H9 (cell line): ENCODE measurements around the gene SC5D. TPM values are rescaled to one million over a fixed set of nuclear protein-coding genes. Genes with fewer than 3 reads are reported as not detected.

Source experiments
- DNase-seq: peaks from one replicate; pipeline ENCODE4 v3.0.0-alpha.2; 2017
- H2AFZ ChIP-seq: one replicate; pipeline ENCODE4 v1.6.1; 2013; ENCODE audit warnings: mild to moderate bottlenecking, low read length, control low read depth, moderate library complexity
- H2AK5ac ChIP-seq: 2 replicates; pipeline ENCODE4 v1.6.1; 2013; ENCODE audit warnings: low read length, control low read depth, mixed read lengths; ENCODE audit not compliant: insufficient read length
- H2BK120ac ChIP-seq: one replicate; pipeline ENCODE4 v1.6.1; 2013; ENCODE audit warnings: low read depth, mild to moderate bottlenecking, low read length, control low read depth, inconsistent platforms; ENCODE audit not compliant: poor library complexity, severe bottlenecking
- H2BK12ac ChIP-seq: 2 replicates; pipeline ENCODE4 v1.6.1; 2013; ENCODE audit warnings: low read length, control low read depth, mixed read lengths, low read depth; ENCODE audit not compliant: insufficient read length
- H2BK15ac ChIP-seq: 2 replicates; pipeline ENCODE4 v1.6.1; 2013; ENCODE audit warnings: low read depth, low read length, control low read depth
- H2BK20ac ChIP-seq: one replicate; pipeline ENCODE4 v1.6.1; 2013; ENCODE audit warnings: low read depth, mild to moderate bottlenecking, low read length, control low read depth, inconsistent platforms; ENCODE audit not compliant: poor library complexity, severe bottlenecking
- H2BK5ac ChIP-seq: 2 replicates; pipeline ENCODE4 v1.6.1; 2013; ENCODE audit warnings: low read length, control low read depth, mixed read lengths; ENCODE audit not compliant: insufficient read length
- H3K14ac ChIP-seq: 2 replicates; pipeline ENCODE4 v1.6.1; 2013; ENCODE audit warnings: low read length, control low read depth; ENCODE audit not compliant: insufficient read depth
- H3K18ac ChIP-seq: 2 replicates; pipeline ENCODE4 v1.6.1; 2013; ENCODE audit warnings: low read depth, mild to moderate bottlenecking, mixed read lengths, low read length, control low read depth; ENCODE audit not compliant: insufficient read length
- H3K23ac ChIP-seq: 2 replicates; pipeline ENCODE4 v1.6.1; 2013; ENCODE audit warnings: low read length, control low read depth, mixed read lengths, low read depth; ENCODE audit not compliant: insufficient read length
- H3K23me2 ChIP-seq: 2 replicates; pipeline ENCODE4 v1.6.1; 2013; ENCODE audit warnings: low read depth, mild to moderate bottlenecking, mixed read lengths, low read length, control low read depth; ENCODE audit not compliant: insufficient read length, poor library complexity, severe bottlenecking
- H3K27ac ChIP-seq: 2 replicates; pipeline ENCODE4 v1.5.1; 2013; ENCODE audit warnings: low read length, control low read depth, mixed read lengths, low read depth; ENCODE audit not compliant: insufficient read length
- H3K27me3 ChIP-seq: 2 replicates; pipeline ENCODE4 v1.6.1; 2013; ENCODE audit warnings: low read length, control low read depth, inconsistent platforms; ENCODE audit not compliant: insufficient read depth
- H3K4ac ChIP-seq: 2 replicates; pipeline ENCODE4 v1.6.1; 2013; ENCODE audit warnings: low read depth, mild to moderate bottlenecking, control low read depth, inconsistent platforms, low read length, moderate library complexity
- H3K4me1 ChIP-seq: 2 replicates; pipeline ENCODE4 v1.6.1; 2013; ENCODE audit warnings: low read length, control low read depth, inconsistent platforms; ENCODE audit not compliant: insufficient read depth
- H3K4me2 ChIP-seq: 2 replicates; pipeline ENCODE4 v1.6.1; 2013; ENCODE audit warnings: low read length, control low read depth, mixed read lengths; ENCODE audit not compliant: insufficient read length, insufficient read depth
- H3K56ac ChIP-seq: 2 replicates; pipeline ENCODE4 v1.6.1; 2013; ENCODE audit warnings: low read depth, mild to moderate bottlenecking, mixed read lengths, low read length, control low read depth; ENCODE audit not compliant: insufficient read length
- H3K79me1 ChIP-seq: 2 replicates; pipeline ENCODE4 v1.6.1; 2013; ENCODE audit warnings: low read depth, mild to moderate bottlenecking, moderate library complexity, low read length, control low read depth, inconsistent platforms; ENCODE audit not compliant: insufficient read depth, poor library complexity, severe bottlenecking
- H3K79me2 ChIP-seq: 2 replicates; pipeline ENCODE4 v1.6.1; 2013; ENCODE audit warnings: low read length, control low read depth, inconsistent platforms; ENCODE audit not compliant: insufficient read depth
- H3K9ac ChIP-seq: 2 replicates; pipeline ENCODE4 v1.6.1; 2013; ENCODE audit warnings: low read length, control low read depth, mixed read lengths; ENCODE audit not compliant: insufficient read length; ENCODE audit errors: extremely low read depth
- H3K9me3 ChIP-seq: one replicate; pipeline ENCODE4 v1.6.1; 2013; ENCODE audit warnings: low read depth, low read length, inconsistent platforms; ENCODE audit not compliant: control insufficient read depth
- H3T11ph ChIP-seq: one replicate; pipeline ENCODE4 v1.6.1; 2013; ENCODE audit warnings: mild to moderate bottlenecking, low read length, control low read depth, inconsistent platforms
- H4K20me1 ChIP-seq: one replicate; pipeline ENCODE4 v1.6.1; 2013; ENCODE audit not compliant: control insufficient read depth, insufficient read length, insufficient read depth
- H4K5ac ChIP-seq: 2 replicates; pipeline ENCODE4 v1.6.1; 2013; ENCODE audit warnings: low read depth, mild to moderate bottlenecking, mixed read lengths, low read length, control low read depth; ENCODE audit not compliant: insufficient read length
- H4K8ac ChIP-seq: replicated peaks from 2 replicates; pipeline ENCODE4 v1.6.1; 2013; ENCODE audit warnings: low read length, control low read depth, mixed read lengths, low read depth; ENCODE audit not compliant: insufficient read length
- H4K91ac ChIP-seq: 2 replicates; pipeline ENCODE4 v1.6.1; 2013; ENCODE audit warnings: low read depth, mild to moderate bottlenecking, moderate library complexity, mixed read lengths, low read length, control low read depth; ENCODE audit not compliant: insufficient read length
- H3K27ac Mint-ChIP-seq, 3 experiments: 2 replicates in 2 of 3; 3 replicates in 1 of 3; pipeline ENCODE4 v1.8.0; 2020 to 2021; ENCODE audit warnings: mixed read lengths in 3 of 3, mild to moderate bottlenecking in 1 of 3, moderate library complexity in 1 of 3
- H3K27me3 Mint-ChIP-seq: 2 replicates; pipeline ENCODE4 v1.8.0; 2021; ENCODE audit warnings: low read depth, mild to moderate bottlenecking, moderate library complexity, mixed read lengths
- H3K36me3 Mint-ChIP-seq, 3 experiments: 2 replicates in 2 of 3; 3 replicates in 1 of 3; pipeline ENCODE4 v1.8.0; 2020 to 2021; ENCODE audit warnings: low read depth in 3 of 3, mixed read lengths in 3 of 3; ENCODE audit not compliant: insufficient read depth in 1 of 3
- H3K4me1 Mint-ChIP-seq, 2 experiments: 2 replicates each; pipeline ENCODE4 v1.8.0; 2020; ENCODE audit warnings: mixed read lengths in 2 of 2
- H3K4me3 Mint-ChIP-seq, 2 experiments: 2 replicates in 1 of 2; 3 replicates in 1 of 2; pipeline ENCODE4 v1.8.0; 2020 to 2021; ENCODE audit warnings: mild to moderate bottlenecking in 2 of 2, mixed read lengths in 2 of 2, moderate library complexity in 1 of 2
- H3K9me3 Mint-ChIP-seq, 2 experiments: 2 replicates in 1 of 2; 3 replicates in 1 of 2; pipeline ENCODE4 v1.8.0; 2020; ENCODE audit warnings: mild to moderate bottlenecking in 2 of 2, mixed read lengths in 2 of 2, moderate library complexity in 1 of 2
- WGBS: extraction: QIAGEN DNeasy Blood & Tissue Kit; methylation state at CpG from one replicate; pipeline ENCODE4 v1.1.7; 2013; ENCODE audit warnings: missing lambda C conversion rate, low lambda C conversion rate, mixed read lengths; ENCODE audit not compliant: insufficient read length; ENCODE audit errors: extremely low coverage; 5-methylcytosine and 5-hydroxymethylcytosine counted together
- total RNA-seq: library from RNA; stranded (reverse); gene quantifications from 2 replicates; pipeline ENCODE4 v1.2.1, GENCODE V29; 2021
- TF ChIP-seq, protein P1 (sequence below): fragments of 200-600 bp; sonication (generic); conservative IDR thresholded peaks from 3 replicates; pipeline ENCODE4 v1.8.0; 2021; ENCODE audit warnings: antibody characterized with exemption, mild to moderate bottlenecking

SC5D gene
- total RNA-seq, 1 experiment from 2014 or later: 92.0 TPM

DNA sequence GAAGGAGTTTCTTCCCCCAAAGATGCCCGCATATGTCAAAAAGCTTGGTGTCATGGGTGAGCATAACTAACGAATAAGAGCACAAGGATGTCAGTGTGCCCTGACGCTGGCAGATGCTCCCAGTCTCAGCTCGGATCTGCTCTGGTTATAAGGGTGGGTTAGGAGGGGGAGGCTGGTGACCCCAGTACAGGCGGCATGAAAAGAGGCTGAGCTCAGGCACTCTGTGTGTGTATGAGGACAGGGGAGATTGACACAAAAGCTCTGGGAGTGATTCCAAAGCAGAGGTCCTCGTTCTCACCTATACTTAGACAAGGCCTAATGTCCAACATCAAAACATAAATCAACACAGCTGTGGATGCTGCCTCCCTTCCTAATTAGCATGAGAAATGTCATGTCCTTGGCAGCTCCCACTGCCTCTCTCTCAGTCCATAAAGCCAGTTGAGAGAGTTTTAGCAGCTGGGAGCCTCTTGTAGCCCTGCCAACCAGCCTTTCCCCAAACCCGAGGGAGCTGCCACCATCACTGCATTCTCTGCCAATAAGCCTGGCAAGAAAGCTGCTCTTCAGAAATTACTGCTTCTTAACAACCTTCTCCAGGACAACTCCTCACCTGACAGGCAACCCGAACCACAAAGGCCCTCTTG lies 59.8 kb downstream of the SC5D start:
- no peak overlapping the region for H2BK120ac ChIP-seq

More for the DNA sequence above, 59.8 kb downstream of the SC5D start:
- Histone ChIP-seq H2BK5ac (no peak overlapping the region), H2BK20ac (no peak overlapping the region), H2BK15ac (no peak overlapping the region), H3K4ac (no peak overlapping the region), H3K56ac (no peak overlapping the region), H3K9ac (no peak overlapping the region), H3K4me2 (no peak overlapping the region), H3K14ac (no peak overlapping the region; the same call in 1 of the 2 replicates), H3K79me1 (no peaks in the 10 kb centered on the region), H3K79me2 (no peaks in the 10 kb centered on the region), H2BK12ac (no peak overlapping the region), H4K5ac (no peak overlapping the region), H2AK5ac (no peak overlapping the region), H2AFZ (no peak overlapping the region), H4K91ac (no peak overlapping the region), H3K9me3 (no peaks in the 10 kb centered on the region), H4K8ac (no peak overlapping the region), H3K23ac (no peak overlapping the region), H3K23me2 (no peaks in the 10 kb centered on the region), H4K20me1 (no peaks in the 10 kb centered on the region), H3K4me1 (no peaks in the 10 kb centered on the region), H3K27me3 (no peaks in the 10 kb centered on the region), H3K18ac (no peak overlapping the region), H3K27ac (no peak overlapping the region), H3T11ph (no peak overlapping the region)
- H3K27me3 Mint-ChIP-seq: no peaks in the 10 kb centered on the region; the same call in none of the 2 replicates
- H3K4me3 Mint-ChIP-seq: no peak overlapping the region
- TF ChIP-seq, protein P1, sequence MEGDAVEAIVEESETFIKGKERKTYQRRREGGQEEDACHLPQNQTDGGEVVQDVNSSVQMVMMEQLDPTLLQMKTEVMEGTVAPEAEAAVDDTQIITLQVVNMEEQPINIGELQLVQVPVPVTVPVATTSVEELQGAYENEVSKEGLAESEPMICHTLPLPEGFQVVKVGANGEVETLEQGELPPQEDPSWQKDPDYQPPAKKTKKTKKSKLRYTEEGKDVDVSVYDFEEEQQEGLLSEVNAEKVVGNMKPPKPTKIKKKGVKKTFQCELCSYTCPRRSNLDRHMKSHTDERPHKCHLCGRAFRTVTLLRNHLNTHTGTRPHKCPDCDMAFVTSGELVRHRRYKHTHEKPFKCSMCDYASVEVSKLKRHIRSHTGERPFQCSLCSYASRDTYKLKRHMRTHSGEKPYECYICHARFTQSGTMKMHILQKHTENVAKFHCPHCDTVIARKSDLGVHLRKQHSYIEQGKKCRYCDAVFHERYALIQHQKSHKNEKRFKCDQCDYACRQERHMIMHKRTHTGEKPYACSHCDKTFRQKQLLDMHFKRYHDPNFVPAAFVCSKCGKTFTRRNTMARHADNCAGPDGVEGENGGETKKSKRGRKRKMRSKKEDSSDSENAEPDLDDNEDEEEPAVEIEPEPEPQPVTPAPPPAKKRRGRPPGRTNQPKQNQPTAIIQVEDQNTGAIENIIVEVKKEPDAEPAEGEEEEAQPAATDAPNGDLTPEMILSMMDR: no peak
- H3K27ac Mint-ChIP-seq: no peak overlapping the region
- no peak for DNase-seq
- no CpG with 5 or more reads among the region's 8 CpGs for WGBS
- H3K4me1 Mint-ChIP-seq: peaks cover 17 to 18% of the 10 kb centered on the region in 2 experiments
- no peaks in the 10 kb centered on the region for H3K36me3 Mint-ChIP-seq
- no peaks in the 10 kb centered on the region for H3K9me3 Mint-ChIP-seq
